ENCODE data around the gene HERC3. TPM values are rescaled to one million over a fixed set of nuclear protein-coding genes. Genes with fewer than 3 reads are reported as not detected.

HERC3 gene
- total RNA-seq, result 32.9 TPM

GRCh38 chr4:88591787-88592599 is at the start of gene HERC3:
TSS of gene HERC3 (plus strand) at chr4:88592480. CDS start at chr4:88605824, 13,344 bp downstream.
- Histone ChIP-seq H3K27ac (peak within 1 kb of the TSS; percentile 97), H3K9me3 (no peaks in the 10 kb centered on the region), H3K4me1 (peaks cover 23% of the 10 kb centered on the region), H3K36me3 (peaks cover 0 to 5% of the 10 kb centered on the region in 2 donors), H3K4me3 (peak within 1 kb of the TSS; percentile 94 to 99), H3K27me3 (no peaks in the 10 kb centered on the region)
- TF ChIP-seq POLR2AphosphoS5 (IDR thresholded peaks at IDR 0.05; ENCODE audit: insufficient read depth in 1 of 2, low read depth in 1 of 2) (peak; percentile 44 to 76), CTCF (IDR thresholded peaks at IDR 0.05) (no peak), POLR2A (IDR thresholded peaks at IDR 0.05) (peak in 1 of 2 donors; percentile 12)
- intact Hi-C loops (cut with DNase I), result no loop called here
- peak in 1 of 2 donors; percentile 94 for DNase-seq (ENCODE audit: extremely low spot score in 2 of 2)

GRCh38 chr4:88549815-88550214 is 42.5 kb upstream of the HERC3 start:
- intact Hi-C loops (cut with DNase I), result no loop called here
- Histone ChIP-seq H3K36me3 (no peaks in the 10 kb centered on the region), H3K4me1 (no peaks in the 10 kb centered on the region), H3K27ac (no peak overlapping the region), H3K9me3 (no peaks in the 10 kb centered on the region), H3K4me3 (no peak overlapping the region), H3K27me3 (no peaks in the 10 kb centered on the region)
- TF ChIP-seq CTCF (IDR thresholded peaks at IDR 0.05), result no peak
- TF ChIP-seq POLR2AphosphoS5 (IDR thresholded peaks at IDR 0.05; ENCODE audit: insufficient read depth in 1 of 2, low read depth in 1 of 2), result no peak
- no peak for TF ChIP-seq POLR2A (IDR thresholded peaks at IDR 0.05)
- no peak for DNase-seq (ENCODE audit: extremely low spot score in 2 of 2)

DNA sequence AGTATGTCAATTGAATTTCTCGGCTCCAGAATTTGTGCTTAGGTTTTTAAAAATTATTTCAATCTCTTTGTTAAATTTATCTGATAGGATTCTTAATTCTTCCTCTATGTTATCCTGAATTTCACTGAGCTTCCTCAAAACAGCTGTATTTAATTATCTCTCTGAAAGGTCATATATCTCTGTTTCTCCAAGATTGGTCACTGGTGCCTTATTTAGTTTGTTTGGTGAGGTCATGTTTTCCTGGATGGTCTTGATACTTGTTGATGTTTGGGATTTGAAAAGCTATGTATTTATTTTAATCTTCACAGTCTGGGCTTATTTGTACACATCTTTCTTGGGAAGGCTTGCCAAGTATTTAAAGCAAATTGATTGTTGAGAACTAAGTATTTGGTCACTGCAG is 24.7 kb upstream of the HERC3 start:
- H3K4me3 ChIP-seq, result no peak overlapping the region

GRCh38 chr4:88570001-88570400 is 22.3 kb upstream of the HERC3 start:
- no peak for TF ChIP-seq POLR2AphosphoS5 (IDR thresholded peaks at IDR 0.05; ENCODE audit: insufficient read depth in 1 of 2, low read depth in 1 of 2)
- TF ChIP-seq CTCF (IDR thresholded peaks at IDR 0.05), result no peak
- no peak for TF ChIP-seq POLR2A (IDR thresholded peaks at IDR 0.05)
- Histone ChIP-seq H3K9me3 (no peaks in the 10 kb centered on the region), H3K36me3 (no peaks in the 10 kb centered on the region), H3K27ac (no peak overlapping the region), H3K4me1 (peaks cover 7% of the 10 kb centered on the region), H3K4me3 (no peak overlapping the region), H3K27me3 (no peaks in the 10 kb centered on the region)
- intact Hi-C loops (cut with DNase I), result no loop called here
- DNase-seq (ENCODE audit: extremely low spot score in 2 of 2), result no peak

More for the DNA sequence above, 24.7 kb upstream of the HERC3 start:
- TF ChIP-seq POLR2AphosphoS5 (IDR thresholded peaks at IDR 0.05; ENCODE audit: insufficient read depth in 1 of 2, low read depth in 1 of 2), result no peak
- no peak for TF ChIP-seq CTCF (IDR thresholded peaks at IDR 0.05)
- no peak for TF ChIP-seq POLR2A (IDR thresholded peaks at IDR 0.05)
- Histone ChIP-seq H3K9me3 (no peaks in the 10 kb centered on the region), H3K27ac (no peak overlapping the region), H3K27me3 (no peaks in the 10 kb centered on the region), H3K36me3 (no peaks in the 10 kb centered on the region), H3K4me1 (no peaks in the 10 kb centered on the region)
- no peak for DNase-seq (ENCODE audit: extremely low spot score in 2 of 2)
- intact Hi-C loops (cut with DNase I), result no loop called here
